GM04504 (cell line): ENCODE data around the gene UBE2L5.
A peak's percentile ranks its signal among the peaks of the same experiment; 100 is the strongest.
"Not testable (repeated sequence)": the region's sequence is repeated elsewhere in the genome, so short reads cannot be mapped to it uniquely, and the experiment has no call there.

ENCODE experiments used
- DNase-seq: peaks from one replicate; pipeline ENCODE4 v3.0.0-alpha.2; 2012; ENCODE audit warnings: low read depth

UBE2L5 gene

GRCh38 chr13:30440910-30441703, 18.8 kb downstream of the UBE2L5 start:
- no peak for DNase-seq

DNA sequence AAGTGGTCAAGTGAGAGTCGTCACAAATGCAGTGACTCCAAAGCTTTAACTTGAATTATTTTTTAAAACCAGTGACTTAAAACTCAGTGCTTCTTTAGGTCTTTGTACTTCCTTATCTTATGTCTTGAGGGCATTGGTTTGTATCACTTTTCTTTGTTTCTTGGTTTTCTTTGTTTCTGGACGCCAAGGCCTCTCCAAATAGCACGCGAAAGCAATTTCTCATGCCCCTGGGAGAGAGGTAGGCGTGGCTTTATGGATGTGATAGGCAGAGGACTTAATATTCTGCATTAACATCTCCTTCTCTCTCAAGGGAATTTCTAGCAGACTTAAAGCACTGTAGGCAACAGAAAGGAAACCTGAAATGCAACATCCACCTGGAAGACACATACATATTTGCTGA, 20.6 kb downstream of the UBE2L5 start:
- no peak for DNase-seq

DNA sequence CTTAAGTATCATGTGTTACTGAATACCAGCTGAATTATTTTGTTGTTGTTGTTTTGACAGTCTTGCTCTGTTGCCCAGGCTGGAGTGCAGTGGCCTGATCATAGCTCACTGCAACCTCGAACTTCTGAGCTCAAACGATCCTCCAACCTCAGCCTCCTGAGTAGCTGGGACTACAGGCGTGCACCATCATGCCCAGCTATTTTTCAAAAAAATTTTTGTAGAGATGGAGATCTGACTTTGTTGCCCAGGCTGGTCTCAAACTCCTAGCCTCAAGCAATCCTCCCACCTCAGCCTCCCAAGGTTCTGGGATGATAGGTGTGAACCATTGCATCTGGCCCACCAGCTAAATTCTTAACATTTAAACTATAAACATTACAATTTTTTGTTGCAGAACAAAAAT, 21.2 kb downstream of the UBE2L5 start:
- not testable (repeated sequence) for DNase-seq

- DNase-seq = no peak
Measured at GRCh38 chr13:30443957-30444404, 21.7 kb downstream of the UBE2L5 start.

DNA sequence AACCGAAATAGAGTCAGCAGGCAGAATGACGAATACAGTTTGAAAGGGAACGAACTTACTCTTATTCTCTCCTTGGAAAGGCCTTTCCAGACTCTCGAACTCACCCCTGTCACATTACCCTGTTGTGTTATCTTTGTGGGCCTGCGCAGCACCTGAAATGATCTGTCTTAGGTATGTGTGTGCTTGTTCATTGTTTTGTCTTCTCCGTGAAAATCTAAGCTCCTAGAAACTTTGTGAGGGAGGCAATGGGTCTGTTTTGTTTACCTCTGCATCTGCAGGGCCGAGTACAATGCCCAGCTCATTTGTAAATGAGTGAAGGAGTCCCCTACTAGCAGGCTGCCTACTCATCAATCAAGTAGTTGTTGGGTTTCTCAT, 23.8 kb downstream of the UBE2L5 start:
- DNase-seq = no peak

- DNase-seq = no peak
Measured at GRCh38 chr13:30448441-30448840, 26.1 kb downstream of the UBE2L5 start.

DNA sequence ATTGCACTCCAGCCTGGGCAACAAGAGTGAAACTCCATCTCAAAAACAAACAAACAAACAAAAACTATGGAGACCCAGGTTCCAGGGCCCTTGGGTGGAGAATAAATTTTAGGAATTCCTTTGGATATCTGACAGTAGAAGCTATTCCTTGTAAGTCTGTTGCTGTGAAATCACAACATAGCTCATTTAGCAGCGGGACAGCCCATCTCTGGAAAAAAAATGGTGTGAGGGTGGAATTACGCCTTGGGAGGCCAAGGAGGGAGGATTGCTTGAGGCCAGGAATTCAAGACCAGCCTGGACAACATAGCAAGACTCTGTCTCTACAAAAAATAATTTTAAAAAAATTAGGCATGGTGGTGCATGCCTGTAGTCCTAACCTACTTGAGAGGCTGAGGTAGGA, 27.8 kb downstream of the UBE2L5 start:
- DNase-seq = no peak

- not testable (repeated sequence) for DNase-seq
Measured at GRCh38 chr13:30451476-30451875, 29.2 kb downstream of the UBE2L5 start.

DNA sequence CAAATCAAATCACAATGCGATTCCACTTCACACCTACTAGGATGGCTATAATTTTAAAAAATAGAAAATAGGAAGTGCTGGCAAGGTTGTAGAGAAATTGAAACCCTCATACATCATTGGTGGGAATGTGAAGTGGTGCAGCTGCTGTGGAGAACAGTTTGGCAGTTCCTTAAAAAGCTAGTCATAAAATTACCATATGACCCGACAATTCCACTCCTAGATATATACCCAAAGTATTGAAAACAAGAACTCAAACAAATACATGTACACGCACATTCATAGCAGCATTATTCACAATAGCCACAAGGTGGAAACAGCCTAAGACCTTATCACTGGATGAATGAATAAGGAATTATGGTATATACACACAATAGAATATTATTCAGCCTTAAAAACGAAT, 31.4 kb downstream of the UBE2L5 start:
- DNase-seq = no peak

DNA sequence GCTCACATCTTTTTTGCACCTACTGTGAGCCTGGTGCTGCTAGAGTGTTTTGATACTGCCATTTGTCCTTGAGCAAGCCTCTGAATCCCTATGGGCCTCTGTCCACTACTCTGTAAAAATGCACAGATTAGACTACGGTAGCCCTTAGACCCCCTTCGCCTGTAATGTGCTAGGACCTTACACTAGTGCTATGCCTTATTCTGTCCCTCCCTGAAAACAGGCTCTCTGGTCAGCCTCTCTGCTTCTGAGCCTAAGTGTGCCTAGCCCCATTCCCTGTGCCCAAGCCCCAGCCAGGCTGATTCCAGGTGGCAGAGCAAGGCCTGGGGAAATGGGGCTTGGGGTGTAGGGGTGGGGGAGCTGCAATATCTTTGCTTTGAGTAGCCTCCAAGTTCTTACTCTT, 32.7 kb downstream of the UBE2L5 start:
- no peak for DNase-seq

DNA sequence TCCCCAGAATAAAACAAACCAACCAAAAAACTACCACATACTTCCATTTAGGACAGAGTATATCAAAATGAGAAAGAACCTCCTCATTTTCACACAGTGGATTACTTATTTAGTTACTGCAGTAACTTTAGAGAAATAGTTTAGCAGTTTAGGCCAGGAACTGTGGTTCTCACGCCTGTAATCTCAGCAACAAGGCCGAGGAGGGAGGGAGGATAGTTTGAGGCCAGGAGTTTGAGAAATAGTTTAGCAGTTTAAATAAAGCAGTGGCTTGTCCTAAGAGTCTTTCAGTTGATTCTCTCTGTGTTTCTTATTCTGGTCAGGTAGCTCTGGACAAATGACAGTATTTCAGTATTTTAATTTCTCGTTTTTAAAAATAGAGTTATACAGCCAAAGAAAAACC, 34.0 kb downstream of the UBE2L5 start:
- no peak for DNase-seq

- no peak for DNase-seq
Measured at GRCh38 chr13:30457306-30457891, 35.1 kb downstream of the UBE2L5 start.

- not testable (repeated sequence) for DNase-seq
Measured at GRCh38 chr13:30461279-30462066, 39.2 kb downstream of the UBE2L5 start.

DNA sequence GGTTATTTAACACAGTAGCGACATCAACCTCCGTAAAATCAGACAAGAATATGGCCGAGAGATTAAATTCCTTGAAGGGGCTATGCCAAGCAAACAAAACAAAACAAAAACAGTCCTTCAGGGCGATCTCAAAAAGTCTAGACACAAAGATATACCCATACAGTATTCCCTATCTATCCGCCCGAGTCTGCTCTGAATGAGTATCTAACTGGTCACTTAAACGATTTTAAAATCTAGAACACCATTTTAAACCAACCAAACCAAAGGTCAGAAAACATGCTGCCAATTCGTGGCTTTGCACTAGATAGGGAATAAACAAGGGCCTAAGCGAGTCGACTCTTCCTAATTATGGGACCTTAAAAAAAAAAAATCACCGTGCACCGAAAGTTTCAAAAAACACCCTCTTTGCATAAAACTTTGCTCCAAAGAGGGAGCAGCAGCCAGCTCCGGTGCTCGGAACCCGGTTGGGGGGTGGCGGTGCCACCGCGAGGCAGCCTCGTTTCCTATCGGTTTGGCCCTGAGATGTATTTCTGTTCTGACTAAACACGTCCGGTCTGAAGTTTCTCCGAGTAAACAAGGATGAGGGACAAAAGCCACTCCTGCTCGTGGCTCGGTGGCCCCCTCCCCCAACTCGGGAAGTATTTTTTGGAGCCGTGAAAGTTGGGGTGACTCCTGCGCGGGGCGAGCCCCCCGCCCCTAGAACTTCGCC, 41.6 kb downstream of the UBE2L5 start:
- peak; percentile 33 for DNase-seq

DNA sequence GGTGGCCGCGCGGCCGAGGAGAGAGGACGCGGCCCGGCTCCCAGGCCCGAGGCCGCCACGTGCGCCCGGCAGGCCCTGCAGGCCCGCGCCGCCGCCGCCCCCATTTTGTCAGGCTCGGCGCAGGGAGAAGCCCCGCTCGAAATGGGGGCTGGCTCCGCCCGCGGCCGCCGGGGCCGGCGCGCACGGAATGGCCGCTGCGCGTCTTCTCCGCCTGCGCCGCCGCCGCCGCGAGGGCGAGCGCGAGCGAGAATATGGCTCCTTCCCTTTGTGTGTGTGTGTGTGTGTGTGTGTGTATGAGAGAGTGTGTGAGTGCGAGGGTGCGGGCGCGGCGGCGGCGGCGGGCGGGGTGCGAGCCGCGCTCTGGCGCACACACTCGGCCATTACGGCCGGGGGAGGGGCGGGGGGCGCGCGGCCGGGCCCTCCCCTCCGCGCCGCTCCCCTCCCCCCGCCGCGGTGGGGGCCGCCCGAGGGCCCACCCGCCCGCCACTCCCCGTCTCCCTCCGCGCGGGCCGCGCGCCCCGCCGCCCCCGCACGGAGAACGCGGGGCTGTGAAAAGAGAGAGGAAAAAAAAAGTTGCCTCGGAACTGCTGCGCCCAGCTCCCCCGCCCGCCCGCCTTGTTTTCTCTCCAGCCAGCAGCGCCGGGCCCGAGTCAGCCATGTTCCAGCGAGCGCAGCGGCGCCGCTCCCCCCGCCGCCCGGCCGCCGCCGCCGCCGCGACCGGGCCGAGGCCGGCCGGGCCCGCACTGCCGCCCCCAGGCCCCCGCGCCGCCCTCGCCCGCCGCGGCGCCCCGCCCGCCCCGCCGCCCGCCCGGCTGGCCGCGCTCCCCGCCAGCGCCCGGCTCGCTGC, 42.4 kb downstream of the UBE2L5 start:
- peak; percentile 38 for DNase-seq

- DNase-seq = no peak
Measured at GRCh38 chr13:30465343-30465592, 43.0 kb downstream of the UBE2L5 start.

GRCh38 chr13:30465593-30466357, 43.5 kb downstream of the UBE2L5 start, which contains the start of gene HMGB1:
Gene HMGB1, minus strand, starts transcription at chr13:30465936. Its CDS starts 2,256 bp downstream, at chr13:30463680.
- peak; percentile 98 for DNase-seq

GRCh38 chr13:30466358-30466714, 44.0 kb downstream of the UBE2L5 start:
- DNase-seq = no peak

GRCh38 chr13:30466841-30467252, 44.6 kb downstream of the UBE2L5 start:
- no peak for DNase-seq

DNA sequence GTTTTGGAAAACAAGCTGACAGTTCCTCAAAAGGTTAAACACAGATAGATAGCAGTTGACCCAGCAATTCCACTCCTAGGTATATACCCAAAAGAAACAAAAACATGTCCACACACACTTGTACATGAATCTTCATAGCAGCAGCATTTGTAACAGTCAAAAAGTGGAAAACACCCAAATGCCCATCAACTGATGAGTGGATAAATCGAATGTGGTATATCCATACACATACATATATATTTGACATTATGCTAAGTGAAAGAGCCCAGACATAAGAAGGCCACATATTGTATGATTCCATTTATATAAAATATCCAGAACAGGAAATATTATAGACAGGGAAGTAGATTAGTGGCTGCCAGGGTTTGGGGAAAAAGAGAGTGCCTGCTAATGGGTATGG, 51.4 kb downstream of the UBE2L5 start:
- DNase-seq = no peak
